ENCODE data around the gene PKIG.

DNA sequence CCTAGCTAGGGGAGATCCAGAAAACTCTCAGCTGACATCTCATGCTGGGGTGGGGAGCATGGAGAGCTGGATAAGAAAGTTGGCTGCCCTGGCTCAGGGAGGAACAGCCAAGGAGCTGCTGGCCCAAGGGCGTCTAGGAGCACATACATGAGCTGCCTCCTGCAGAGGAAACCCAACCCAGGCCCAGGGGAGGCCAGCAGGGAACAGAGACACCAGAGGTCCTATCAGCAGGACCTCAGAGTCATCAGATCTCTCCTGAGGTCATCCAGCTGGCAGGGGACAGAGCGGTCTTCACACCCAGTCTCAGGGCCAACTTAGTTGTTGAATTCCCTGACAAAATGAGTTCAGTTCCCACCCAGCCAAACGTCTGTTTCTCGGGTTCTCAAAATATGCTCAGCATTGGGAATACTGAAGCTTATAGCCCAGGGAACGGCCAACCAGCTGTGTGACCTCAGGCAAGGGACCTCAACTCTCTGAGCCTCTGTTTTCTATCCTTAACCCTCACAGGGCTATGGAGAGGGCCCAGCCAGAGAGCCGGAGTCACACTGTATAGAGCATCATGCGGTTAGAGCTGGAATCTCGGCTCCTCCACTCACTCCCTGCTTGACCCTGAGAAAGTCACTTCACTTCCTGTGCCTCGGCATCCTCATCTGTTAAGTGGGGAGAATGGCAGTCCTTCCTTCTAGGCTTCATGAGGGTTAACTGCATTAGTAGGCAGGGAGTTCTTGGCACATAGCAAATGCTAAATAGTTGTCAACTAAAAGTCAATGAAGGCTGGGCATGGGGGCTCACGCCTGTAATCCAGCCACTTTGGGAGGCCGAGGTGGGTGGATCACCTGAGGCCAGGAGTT, 55.4 kb downstream of the PKIG start:
- TF ChIP-seq, protein P1, sequence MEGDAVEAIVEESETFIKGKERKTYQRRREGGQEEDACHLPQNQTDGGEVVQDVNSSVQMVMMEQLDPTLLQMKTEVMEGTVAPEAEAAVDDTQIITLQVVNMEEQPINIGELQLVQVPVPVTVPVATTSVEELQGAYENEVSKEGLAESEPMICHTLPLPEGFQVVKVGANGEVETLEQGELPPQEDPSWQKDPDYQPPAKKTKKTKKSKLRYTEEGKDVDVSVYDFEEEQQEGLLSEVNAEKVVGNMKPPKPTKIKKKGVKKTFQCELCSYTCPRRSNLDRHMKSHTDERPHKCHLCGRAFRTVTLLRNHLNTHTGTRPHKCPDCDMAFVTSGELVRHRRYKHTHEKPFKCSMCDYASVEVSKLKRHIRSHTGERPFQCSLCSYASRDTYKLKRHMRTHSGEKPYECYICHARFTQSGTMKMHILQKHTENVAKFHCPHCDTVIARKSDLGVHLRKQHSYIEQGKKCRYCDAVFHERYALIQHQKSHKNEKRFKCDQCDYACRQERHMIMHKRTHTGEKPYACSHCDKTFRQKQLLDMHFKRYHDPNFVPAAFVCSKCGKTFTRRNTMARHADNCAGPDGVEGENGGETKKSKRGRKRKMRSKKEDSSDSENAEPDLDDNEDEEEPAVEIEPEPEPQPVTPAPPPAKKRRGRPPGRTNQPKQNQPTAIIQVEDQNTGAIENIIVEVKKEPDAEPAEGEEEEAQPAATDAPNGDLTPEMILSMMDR (conservative IDR thresholded peaks at IDR 0.05), result no peak
- TF ChIP-seq ZFX (IDR thresholded peaks at IDR 0.05), result no peak

All from C4-2B (cell line).